Dedifferentiated amniotic fluid mesenchymal stem cell (primary cell): ENCODE measurements around the gene PNKP.

Source experiments
- DNase-seq: peaks from one replicate; pipeline ENCODE4 v3.0.0-alpha.2; 2016; ENCODE audit errors: extremely low spot score

PNKP gene

DNA sequence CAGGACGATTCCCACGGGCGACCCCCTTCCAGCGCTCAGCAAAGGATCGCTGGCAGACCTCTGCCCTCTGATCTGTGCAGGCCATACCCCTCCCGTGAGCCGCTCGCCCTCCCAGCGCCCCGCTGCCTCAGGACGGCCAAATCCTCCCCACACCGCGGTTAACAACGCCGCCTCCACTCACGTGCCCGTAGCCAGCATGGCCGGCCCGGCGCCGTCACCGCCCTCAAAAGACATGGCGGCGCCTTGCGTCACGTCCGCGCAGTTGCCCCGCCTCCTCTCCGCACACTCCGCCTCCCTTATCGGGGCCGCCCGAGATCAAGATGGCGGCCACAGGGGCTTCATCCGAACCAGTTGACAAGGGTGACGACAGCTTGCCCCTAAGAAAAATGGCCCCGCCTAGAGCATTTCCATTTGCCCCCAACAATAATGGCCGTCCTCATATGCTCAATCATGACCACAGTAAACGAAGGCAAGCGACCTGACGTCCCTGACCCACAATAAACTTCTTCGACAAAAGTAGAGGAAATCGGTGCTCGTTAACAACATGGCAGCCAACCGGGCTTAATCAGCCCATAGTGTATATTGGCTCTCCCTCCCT lies 9.1 kb upstream of the PNKP start:
- peak; percentile 98 for DNase-seq

DNA sequence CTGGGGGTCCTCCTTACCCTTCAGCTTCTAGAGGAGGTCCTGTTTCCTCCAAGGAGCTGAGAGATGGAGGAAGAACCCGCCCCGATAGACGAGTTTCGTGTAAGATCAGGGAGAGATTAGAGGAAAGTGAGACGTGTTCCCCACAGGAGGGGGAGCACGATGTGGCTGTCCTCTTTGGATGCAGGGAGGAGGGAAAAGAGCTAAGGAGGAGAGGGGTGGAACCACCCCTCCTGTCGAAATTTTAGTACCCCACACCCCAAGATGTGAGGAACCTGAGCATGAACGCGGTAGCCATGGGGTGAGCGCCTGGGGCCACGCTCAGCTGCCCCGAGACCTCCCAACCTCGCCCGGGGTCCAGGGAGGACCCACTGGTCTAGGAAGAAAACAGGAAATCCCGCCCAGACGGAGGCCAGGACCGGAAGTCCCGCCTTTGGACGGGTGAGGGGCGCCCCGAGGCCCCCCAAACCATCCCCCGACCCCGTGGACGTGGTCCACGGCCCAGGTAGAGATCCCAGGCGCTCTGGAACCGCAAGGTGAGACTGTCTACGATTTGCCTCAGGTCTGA lies 8.6 kb upstream of the PNKP start:
- no peak for DNase-seq

DNA sequence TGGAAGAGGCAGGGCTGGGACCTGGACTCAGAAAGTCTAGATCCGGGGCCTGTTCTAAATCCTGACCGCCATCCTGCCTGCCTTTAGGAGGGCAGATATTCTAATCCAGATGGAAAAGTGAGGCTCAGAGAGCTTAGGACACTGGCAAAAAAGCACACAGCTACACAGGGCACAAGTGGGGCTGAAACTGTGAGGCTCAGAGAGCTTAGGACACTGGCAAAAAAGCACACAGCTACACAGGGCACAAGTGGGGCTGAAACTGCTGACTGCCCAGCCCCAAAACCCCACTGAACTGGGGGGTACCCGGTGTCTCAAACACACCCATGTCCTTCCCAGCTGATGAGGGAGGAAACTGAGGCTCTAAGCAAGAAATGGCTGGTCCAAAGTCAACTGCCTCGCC lies 7.8 kb upstream of the PNKP start:
- DNase-seq = no peak

DNA sequence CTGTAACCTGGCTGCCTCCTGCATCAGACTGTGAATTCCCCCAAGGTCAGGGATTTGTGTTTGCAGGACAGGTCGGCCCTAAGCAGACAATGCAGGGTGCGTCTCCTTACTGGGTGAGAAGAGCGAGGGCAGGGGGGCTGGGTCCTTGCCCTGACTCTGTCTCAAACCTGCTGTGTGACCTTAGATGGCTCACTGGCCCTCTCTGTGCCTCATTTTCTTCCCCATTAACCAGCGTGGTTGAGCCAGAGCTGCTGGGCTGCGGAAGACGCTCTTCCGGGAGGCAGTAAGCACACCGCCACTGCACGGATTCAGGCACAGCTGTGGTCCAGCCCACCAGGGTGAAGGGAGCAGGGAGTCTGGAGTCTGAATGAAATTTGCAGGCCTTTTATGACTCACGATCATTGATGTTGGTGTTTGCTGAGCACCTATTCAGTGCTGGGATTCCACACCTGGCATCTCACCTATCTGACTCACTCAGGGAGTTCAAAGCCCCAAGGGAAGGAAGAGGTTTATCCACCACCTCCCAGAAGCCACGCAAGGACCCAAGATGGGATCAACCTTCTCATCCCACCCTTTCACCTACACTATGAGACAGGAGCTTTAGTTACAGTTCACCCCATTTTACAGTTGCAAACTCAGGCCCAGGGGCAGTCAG lies 7.3 kb upstream of the PNKP start:
- no peak for DNase-seq

DNA sequence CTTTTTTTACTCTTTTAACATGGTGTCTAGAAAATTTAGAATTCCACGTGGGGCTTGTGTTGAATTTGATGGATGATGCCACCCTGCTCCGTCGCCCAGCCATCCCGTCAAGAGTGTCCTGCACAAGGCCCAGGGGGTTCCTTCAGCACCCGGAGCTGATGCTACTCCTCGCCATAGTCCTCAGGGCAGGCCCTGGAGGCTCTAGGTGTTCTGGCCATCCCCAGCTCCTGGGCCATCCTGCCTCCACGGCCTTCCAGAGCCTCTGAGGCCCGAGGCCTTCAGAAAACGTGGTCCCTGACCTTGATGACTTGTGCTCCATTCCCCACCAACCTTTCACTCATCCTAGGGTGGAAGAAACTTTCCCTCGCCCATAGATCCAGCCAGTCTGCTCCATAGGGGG lies 6.5 kb upstream of the PNKP start:
- DNase-seq = no peak

DNA sequence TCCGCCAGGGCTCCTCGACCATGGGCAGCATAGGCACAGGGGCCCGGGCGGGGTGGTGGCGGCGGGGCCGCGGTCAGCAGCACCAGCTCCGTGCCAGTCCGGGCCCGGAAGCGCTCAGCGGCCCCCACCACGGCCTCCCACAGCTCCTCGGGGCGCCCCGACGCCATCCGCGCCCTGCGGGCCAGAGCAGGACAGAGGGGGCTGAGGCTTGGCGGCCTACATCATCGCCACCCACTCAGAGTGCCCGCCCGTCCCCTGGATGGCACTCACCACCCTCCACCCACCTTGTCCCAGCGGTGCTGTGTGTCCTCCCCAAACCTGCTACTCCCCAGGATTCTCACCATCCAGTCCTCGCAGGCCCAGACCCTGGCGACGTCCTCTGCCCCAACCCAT lies 5.7 kb upstream of the PNKP start:
- no peak for DNase-seq

DNA sequence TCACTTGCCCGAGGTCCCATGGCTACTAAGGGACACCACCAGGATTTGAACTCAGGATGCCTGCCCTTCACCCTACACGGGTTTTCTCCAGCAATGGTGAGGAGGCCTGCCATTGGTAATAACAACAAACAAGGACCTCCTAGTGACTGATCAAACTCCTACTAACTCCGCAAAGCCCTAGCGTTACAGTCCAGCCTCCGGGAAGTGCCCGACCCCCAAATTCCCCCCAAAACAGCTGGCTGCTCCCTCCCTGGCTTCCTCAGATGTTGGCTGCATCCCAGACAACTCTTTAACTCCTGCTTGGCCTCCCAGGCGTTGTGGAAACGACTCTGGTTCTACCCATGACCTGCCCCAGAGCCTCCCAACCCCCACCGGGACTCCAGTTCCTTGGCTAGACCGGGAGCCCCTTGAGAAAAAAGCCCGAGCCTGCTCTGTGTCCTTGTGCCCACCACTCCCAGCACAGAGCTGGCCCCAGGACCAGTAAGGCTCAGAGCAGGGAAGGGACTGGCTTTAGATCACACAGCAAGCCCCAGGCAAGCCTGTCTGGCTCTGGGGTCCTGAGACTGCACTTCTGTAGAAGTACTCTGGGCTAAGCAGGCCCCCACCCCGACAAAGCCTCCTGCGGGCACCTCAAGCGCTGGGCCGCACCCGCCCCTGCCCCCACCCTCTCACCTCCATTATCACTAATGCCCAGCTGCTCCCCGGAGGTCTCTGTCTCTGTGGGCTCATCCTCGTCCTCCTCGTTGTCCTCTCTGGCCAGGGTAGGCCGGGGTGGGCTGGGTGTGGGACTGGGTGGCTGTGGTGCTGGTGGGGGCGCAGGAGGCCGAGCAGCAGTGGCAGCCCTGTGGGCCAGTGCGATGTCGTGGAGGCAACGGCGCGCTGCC lies 5.1 kb upstream of the PNKP start:
- DNase-seq = no peak

DNA sequence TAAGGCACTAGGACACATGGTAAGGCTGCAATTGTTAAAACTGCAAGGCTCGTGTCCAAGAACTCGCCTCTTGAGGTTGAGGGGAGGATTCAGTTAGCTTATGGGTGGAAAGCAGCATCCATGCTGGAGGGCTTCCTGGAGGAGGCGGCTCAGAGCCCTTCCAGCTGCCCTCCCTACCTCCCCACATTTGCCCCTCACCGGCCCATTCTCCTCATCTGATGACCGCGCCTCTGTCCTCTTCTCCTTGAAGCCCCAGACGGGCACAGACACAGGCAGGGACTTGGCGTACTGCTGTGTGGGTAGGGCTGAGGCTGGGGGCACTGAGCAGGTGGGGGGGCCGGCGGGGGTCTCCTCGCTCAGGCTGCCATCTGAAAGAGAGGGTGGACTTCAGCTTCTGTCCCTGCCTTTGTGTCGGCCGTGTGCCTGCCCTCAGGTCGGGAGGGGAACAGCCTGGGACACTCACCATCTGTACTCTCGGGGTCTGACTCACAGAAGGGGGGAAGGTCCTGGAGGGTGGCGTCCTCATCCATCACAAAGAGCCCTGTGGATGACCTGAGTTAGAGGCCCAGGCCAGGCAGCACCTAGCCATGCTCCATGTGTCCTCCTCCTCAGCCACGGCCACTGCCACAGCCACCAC lies 4.1 kb upstream of the PNKP start:
- DNase-seq = no peak

DNA sequence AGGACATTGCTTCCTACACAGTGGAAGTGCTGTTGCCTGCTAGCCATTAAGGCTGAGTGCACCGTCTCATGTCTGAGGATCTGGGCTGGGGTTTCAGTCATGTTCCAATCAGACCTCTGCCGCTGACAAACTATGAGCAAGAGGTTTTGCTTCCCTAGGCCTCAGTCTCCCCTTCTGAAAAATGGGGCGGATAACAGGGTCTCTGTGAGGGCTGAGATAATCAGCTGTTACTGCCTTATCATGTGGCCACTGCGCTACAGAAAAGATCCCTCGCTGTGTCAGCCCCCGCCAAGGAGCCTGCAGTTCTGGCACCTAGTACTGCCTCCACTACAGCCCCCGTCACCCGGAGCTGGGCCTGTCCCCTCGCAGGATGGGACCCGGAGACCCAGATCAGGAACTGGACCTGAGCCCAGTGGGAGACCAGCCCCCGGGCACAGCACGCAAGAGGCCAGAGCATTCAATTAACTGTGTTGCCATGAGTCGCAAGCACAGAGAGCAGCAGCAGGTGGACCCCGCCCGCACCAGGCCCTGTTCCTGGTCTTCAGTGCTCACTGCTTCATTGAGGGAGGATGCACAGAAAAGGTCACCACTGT lies 3.0 kb upstream of the PNKP start:
- DNase-seq = no peak

DNA sequence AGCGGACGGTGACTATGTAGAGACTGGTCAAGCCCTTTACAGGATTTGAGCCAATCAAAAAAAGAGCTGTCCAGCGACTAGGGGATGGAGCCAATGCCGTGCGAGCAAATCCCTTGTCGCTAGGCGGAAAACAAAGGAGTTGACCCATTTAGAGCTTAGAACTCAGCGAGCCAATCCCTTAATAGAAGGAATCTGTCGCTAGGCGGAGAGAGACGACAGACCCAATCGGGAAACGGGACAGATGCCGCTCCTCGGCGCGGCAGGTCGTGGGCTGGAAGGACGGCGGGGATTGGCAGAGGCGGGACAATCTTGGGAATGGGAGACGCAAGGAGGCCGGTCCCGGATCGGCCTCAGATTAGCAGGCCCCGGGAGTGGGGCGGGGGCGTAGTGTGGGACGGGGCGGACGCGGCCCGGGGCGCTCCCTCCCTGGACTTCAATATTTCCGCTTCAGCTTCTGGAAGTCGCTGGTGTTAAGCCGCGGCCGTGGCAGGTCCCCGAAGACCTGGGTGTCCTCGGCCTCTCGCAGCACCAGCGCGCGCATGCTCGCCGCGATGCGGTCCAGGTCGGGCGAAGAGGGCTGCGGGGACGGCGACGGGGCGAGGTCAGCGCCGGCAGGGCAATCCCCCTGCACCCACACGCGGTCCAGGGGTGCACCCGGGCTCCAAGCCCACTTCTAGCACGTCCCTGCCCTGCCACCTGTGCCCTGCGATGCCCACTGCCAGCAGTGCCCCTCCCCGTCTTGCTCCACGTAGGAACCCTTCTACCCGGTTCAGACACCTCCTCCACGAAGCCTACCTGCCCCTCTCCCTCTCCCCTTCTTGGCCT lies 2.3 kb upstream of the PNKP start:
- DNase-seq = peak; percentile 100

DNA sequence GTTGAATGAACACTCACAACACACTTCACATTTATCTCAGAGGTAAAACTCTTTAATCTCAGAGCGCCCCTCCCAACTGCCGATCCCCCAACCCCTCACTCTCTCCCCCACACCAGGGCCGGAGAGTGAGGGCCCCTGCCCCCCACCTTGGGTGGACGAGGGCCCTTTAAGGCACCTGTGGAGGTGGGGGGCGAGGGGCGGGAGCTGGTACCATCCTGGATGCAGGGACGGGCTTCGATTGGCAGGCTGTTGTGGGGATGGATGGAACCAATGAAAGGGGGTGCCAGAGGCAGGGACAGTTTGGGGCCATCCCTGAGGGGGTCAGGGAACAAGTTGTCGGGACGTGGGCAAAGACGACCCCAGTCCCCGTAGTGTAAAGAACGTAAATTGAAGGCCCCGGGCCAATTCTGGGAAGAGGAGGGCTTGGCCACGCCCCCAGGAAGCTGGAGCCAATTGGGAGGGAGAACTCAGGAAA lies 1.7 kb upstream of the PNKP start:
- DNase-seq = no peak

DNA sequence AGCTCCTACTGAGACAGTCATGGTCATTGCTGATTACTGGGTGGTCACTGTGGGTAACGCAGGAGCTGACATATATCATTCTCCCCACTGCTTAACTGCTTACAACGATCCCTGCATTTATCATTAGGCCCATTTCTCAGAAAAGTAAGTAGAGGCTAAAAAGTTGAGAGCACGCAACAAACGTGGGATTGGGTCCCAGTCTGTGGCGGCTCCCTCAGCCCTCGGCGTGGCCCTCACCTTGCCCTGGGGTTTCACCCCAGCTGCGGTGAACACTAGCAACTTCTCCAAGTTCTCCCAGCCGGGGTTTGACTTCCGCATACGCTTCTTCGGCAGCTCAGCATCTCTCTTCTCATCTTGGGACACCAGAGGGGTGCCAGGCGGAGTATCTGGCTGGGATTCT lies 2.5 kb downstream of the PNKP start:
- no peak for DNase-seq

DNA sequence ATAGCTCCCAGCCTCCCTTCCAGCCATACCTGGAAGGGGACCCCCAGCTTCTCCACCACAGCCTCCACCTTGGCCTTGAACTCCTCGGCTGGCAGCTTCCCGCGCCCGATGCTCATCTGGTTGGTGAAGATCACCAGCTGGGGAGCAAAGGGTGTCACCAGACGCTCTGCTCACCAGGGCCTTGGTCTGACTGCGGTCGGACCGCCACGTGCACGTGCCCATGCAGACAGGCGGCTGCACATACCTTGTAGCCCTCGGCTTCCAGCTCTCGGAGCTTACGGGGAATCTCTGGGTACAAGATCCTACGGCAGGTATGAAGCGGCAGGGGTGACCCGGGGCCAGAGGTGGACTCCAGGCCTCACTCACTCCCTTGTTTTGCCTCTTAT lies 3.4 kb downstream of the PNKP start:
- no peak for DNase-seq

DNA sequence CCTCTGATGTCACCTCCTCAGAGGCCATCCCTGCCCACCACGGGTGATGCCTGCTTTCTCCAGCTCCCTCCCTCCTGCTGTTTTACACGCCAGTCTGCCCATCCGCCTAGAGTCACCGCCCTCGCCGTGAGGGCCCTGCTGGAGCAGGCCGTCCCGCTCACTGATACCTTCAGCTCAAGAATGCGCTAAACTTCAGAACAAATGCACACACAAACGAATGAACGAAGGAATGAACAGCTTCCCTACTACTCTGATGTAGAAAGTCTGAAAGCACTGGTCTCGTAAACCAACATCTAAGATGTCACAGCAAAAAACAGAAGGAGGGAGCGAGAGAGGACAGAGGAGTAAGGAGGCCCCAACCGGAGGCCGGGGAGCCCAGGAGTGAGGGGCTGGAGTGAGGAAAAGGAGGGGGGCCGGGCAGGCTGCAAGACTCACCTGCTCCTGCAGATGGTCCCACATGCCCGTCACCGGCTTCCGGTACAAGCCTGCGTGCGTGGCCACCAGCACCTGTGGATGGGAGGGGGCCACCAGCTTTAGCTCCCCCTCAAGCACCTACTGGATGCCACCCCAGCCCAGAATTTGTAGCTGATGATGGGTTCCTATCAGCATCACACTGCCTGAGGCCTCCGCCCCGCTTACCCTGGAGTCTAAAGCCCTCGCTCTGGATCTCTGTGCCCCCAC lies 4.0 kb downstream of the PNKP start:
- DNase-seq = no peak

DNA sequence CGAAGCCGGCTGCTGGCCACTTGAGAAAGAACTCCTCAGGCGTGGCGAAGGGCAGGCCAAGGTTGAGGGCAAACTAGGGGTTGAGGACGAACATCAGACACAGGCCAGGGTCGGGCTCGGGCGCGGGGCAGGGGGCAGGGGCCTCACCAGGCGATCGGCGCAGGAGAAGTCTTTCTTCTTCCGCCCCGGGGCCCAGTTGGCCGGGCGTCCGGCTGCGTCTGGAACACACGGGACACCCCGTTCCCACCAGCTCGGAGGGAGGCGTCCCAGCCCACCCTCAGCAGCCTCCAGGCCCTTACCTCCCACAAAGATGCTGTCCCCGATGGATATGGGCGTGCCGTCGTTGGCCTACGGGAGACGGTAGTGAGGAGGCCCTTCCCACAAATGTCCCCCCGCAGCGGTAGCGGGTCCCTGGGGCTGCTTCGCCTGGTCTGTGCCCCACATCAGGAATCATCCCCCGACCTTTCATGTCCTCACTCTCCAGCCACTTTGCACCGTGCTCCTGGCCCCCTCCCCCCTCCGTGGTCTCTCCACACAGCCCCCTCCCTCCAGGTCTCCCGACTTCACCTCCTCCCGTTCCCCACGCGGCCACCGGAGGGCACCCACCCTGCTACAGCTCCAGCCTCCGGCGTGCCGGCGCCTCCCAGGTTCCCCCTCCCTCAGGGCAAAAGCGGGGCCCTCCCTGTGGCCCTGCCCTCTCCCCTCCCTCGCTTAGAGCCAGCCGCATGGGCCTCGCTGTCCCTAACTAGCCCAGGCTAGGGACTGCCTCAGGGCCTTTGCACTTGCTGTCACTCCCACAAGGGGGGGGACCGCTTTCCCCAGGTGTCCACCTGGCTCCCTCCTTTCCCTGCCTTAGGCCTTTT lies 4.8 kb downstream of the PNKP start:
- no peak for DNase-seq

DNA sequence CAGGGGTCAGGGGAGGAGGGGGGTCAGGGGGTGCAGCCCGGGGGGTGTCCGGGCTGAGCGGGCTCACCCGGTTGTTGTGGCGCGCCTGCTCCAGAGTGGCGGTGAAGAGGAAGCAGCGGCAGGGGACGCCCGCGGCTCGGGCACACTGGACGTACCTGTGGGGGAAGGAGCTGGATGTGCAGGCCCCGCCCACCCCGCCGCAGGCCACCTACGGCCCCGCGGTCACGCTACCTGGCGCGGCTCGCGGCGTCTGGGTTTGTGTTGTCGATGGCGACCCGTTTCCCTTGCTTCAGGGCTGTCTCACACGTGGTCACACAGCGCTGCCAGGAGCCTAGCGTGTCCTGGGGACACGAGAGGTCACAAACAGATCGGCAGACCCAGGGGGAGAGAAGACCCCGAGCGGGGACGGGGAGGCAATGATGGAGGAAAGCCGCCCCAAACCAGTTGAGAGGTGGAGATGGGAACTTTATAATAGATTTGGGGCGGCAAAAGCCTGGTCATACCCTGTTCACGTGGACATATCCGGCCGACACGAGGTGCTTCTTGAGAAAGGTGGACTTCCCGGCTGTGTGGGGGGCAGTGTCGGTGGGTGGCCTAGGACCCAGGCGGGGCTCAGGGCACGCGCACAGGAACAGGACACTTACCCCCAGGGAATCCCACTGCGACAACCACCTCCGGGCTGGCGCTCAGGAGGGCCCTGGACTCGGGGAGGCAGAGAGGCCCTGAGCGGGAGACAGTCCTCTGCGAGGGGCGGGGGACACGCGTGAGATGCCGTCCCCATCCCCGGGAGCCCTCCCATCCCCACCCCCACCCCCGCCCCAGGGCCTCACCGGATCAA lies 5.6 kb downstream of the PNKP start:
- DNase-seq = no peak

DNA sequence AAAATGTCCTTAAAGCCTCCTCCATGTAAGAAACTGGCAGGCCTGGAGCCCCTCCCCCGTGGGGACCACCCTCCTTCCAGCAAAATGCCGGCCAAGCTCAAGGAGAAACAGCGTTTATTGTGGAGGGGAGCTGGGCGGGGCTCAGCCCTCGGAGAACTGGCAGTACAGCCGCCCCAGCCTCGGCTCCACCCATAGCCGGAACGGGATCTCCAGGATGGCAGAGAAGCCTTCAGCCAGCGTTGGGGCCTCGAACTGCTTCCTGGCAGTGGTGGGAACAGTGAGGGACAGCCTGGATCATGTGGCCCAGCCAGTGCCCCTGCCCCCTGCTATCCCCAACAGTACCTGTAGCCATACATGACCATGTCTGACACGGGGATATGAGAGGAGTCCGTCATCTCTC lies 6.3 kb downstream of the PNKP start:
- no peak for DNase-seq

DNA sequence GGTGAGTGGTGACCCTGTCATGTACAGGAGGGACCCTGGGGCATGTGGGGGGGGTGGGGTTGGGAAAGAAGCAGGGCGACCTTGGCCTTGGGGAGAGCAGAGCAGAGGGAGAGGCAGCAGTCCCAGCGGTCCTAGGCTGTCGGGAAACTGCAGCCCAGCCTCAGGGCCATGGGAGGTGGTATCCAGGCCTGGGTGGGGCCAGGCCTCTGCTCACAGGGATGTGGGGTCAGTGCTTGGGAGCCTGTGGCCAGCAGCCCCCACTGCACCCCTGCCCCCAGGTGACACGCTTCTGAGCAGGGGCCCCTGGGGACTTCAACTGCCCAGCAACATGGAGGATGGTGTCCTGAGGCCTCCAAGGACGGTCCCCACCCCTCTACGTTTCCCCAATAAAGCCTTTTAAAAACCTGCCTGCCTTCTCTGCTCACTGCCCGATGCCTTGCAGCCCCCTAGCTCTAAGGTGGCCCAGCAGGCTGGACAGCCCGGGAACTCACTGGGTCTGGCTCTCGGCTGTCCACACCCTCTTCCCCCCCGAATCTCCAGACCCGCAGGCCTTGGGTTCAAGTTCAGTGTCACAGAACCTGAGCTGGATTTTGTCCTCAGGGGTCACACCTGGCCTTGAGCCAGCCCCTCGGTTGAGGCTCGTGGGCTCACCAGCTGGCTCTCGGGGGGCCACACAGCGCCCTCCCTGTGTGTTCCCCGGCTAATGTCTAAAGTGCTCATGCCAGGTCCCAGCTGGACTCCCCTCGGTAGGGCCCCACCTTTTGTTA lies 6.9 kb downstream of the PNKP start:
- DNase-seq = no peak
